Right forelimb (tissue), 1 donor: Measurements from ENCODE around the gene COL1A2.

ENCODE experiments used
- DNase-seq: peaks from one replicate; pipeline ENCODE4 v3.0.0-alpha.2; 2018

COL1A2 gene

GRCh38 chr7:94411188-94411466 is 16.4 kb downstream of the COL1A2 start:
- DNase-seq, result no peak

- DNase-seq, result no peak
These were observed 18.1 kb downstream of the COL1A2 start for GRCh38 chr7:94412762-94413322.

- no peak for DNase-seq
These were observed 19.8 kb downstream of the COL1A2 start for GRCh38 chr7:94414481-94414880.

- DNase-seq, result no peak
These were observed 20.3 kb downstream of the COL1A2 start for GRCh38 chr7:94414980-94415379.

GRCh38 chr7:94417306-94417705 is 22.6 kb downstream of the COL1A2 start:
- no peak for DNase-seq

GRCh38 chr7:94417901-94418300 is 23.2 kb downstream of the COL1A2 start:
- DNase-seq, result no peak

GRCh38 chr7:94418851-94419250 is 24.2 kb downstream of the COL1A2 start:
- no peak for DNase-seq

GRCh38 chr7:94420328-94420727 is 25.6 kb downstream of the COL1A2 start:
- DNase-seq, result peak; percentile 53

- no peak for DNase-seq
These were observed 27.0 kb downstream of the COL1A2 start for GRCh38 chr7:94421681-94422080.

- DNase-seq, result no peak
These were observed 27.4 kb downstream of the COL1A2 start for GRCh38 chr7:94422136-94422535.

- DNase-seq, result peak; percentile 56
These were observed 28.2 kb downstream of the COL1A2 start for GRCh38 chr7:94422827-94423460.

- no peak for DNase-seq
These were observed 29.4 kb downstream of the COL1A2 start for GRCh38 chr7:94423863-94424735.

GRCh38 chr7:94425546-94425945 is 30.9 kb downstream of the COL1A2 start:
- DNase-seq, result no peak

GRCh38 chr7:94426980-94427875 is 32.5 kb downstream of the COL1A2 start:
- no peak for DNase-seq

GRCh38 chr7:94429153-94429552 is 34.5 kb downstream of the COL1A2 start:
- no peak for DNase-seq

- DNase-seq, result no peak
These were observed 36.5 kb downstream of the COL1A2 start for GRCh38 chr7:94431176-94431575.

GRCh38 chr7:94431619-94432280 is 37.1 kb downstream of the COL1A2 start:
- DNase-seq, result no peak

GRCh38 chr7:94432281-94432670 is 37.6 kb downstream of the COL1A2 start:
- no peak for DNase-seq

- no peak for DNase-seq
These were observed 38.1 kb downstream of the COL1A2 start for GRCh38 chr7:94432817-94433216.

GRCh38 chr7:94433224-94433623 is 38.5 kb downstream of the COL1A2 start:
- DNase-seq, result no peak

- no peak for DNase-seq
These were observed 39.3 kb downstream of the COL1A2 start for GRCh38 chr7:94434042-94434441.

GRCh38 chr7:94436018-94436604 is 41.4 kb downstream of the COL1A2 start:
- DNase-seq, result peak; percentile 74
